ENCODE data around the gene CNTLN. TPM values are rescaled to one million over a fixed set of nuclear protein-coding genes. Genes with fewer than 3 reads are reported as not detected.
"Not testable (repeated sequence)": the region's sequence is repeated elsewhere in the genome, so short reads cannot be mapped to it uniquely, and the experiment has no call there.

The CNTLN gene
- total RNA-seq, 1 donor = 17.7 TPM

DNA sequence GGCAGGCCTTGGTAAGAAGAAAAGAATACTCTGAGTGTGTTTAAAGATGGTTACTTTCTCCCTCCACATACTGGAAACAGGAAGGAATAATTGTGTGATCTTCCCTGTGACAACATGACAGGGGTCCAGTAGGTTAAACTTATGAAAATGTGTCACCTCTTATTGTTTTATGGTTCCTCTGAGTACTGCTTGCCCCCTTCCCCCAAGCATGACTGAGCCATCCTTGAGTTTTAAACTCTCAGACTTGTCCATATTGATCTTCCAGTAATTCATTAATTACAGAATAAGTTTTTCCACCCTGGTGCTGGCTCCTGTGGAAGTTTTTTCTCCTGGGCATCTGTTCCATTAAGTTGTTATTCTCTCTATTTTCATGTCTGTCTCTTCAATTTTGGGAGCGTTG lies 95.8 kb downstream of the CNTLN start:
- TF ChIP-seq, protein P1, sequence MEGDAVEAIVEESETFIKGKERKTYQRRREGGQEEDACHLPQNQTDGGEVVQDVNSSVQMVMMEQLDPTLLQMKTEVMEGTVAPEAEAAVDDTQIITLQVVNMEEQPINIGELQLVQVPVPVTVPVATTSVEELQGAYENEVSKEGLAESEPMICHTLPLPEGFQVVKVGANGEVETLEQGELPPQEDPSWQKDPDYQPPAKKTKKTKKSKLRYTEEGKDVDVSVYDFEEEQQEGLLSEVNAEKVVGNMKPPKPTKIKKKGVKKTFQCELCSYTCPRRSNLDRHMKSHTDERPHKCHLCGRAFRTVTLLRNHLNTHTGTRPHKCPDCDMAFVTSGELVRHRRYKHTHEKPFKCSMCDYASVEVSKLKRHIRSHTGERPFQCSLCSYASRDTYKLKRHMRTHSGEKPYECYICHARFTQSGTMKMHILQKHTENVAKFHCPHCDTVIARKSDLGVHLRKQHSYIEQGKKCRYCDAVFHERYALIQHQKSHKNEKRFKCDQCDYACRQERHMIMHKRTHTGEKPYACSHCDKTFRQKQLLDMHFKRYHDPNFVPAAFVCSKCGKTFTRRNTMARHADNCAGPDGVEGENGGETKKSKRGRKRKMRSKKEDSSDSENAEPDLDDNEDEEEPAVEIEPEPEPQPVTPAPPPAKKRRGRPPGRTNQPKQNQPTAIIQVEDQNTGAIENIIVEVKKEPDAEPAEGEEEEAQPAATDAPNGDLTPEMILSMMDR (IDR thresholded peaks at IDR 0.05; ENCODE audit: extremely low read depth, low read depth, low read length) = no peak
- Histone ChIP-seq H2AFZ (ENCODE audit: low read length) (no peak overlapping the region), H3K36me3 (ENCODE audit: insufficient read depth, low read length) (no peaks in the 10 kb centered on the region), H3K4me3 (ENCODE audit: insufficient read depth, low read length) (no peak overlapping the region), H3K4me2 (ENCODE audit: insufficient read depth, low read length) (no peak overlapping the region), H3K9me3 (ENCODE audit: low read depth, low read length) (no peaks in the 10 kb centered on the region), H3K79me2 (ENCODE audit: insufficient read depth, low read length) (no peaks in the 10 kb centered on the region), H3K4me1 (ENCODE audit: insufficient read depth, low read length) (no peaks in the 10 kb centered on the region), H3K27ac (ENCODE audit: low read depth, low read length) (no peak overlapping the region), H4K20me1 (ENCODE audit: insufficient read depth, low read length) (no peaks in the 10 kb centered on the region), H3K27me3 (ENCODE audit: insufficient read depth, low read length) (no peaks in the 10 kb centered on the region)
- DNase-seq (ENCODE audit: insufficient read length, low spot score, missing footprints) = no peak

DNA sequence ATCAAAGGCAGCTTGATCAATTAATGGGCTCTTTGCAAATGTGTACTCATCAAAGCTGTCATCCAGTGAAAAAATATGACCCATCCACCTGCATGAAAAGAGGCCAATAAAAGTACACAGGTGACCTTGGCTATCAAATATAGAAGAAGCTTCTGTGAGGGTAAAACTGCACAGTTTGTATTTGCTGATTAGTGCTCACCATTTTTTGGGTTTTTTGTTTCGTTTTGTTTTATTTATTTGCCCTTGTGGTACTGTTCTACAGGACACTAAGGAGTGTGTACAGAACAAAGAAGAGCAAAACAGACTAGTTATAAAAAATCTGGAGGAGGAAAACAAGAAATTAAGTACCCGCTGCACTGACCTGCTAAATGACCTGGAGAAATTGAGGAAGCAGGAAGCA lies 101.3 kb downstream of the CNTLN start:
- no peaks in the 10 kb centered on the region for H3K4me1 ChIP-seq (ENCODE audit: insufficient read depth, low read length)
- no peaks in the 10 kb centered on the region for H3K36me3 ChIP-seq (ENCODE audit: insufficient read depth, low read length)
- H2AFZ ChIP-seq (ENCODE audit: low read length) = no peak overlapping the region
- H4K20me1 ChIP-seq (ENCODE audit: insufficient read depth, low read length) = no peaks in the 10 kb centered on the region
- no peaks in the 10 kb centered on the region for H3K27me3 ChIP-seq (ENCODE audit: insufficient read depth, low read length)
- H3K9me3 ChIP-seq (ENCODE audit: low read depth, low read length) = no peaks in the 10 kb centered on the region
- no peak for DNase-seq (ENCODE audit: insufficient read length, low spot score, missing footprints)
- TF ChIP-seq, protein P1 (IDR thresholded peaks at IDR 0.05; ENCODE audit: extremely low read depth, low read depth, low read length) = no peak
- no peak overlapping the region for H3K27ac ChIP-seq (ENCODE audit: low read depth, low read length)
- H3K4me3 ChIP-seq (ENCODE audit: insufficient read depth, low read length) = no peak overlapping the region
- H3K79me2 ChIP-seq (ENCODE audit: insufficient read depth, low read length) = no peaks in the 10 kb centered on the region
- H3K4me2 ChIP-seq (ENCODE audit: insufficient read depth, low read length) = no peak overlapping the region

DNA sequence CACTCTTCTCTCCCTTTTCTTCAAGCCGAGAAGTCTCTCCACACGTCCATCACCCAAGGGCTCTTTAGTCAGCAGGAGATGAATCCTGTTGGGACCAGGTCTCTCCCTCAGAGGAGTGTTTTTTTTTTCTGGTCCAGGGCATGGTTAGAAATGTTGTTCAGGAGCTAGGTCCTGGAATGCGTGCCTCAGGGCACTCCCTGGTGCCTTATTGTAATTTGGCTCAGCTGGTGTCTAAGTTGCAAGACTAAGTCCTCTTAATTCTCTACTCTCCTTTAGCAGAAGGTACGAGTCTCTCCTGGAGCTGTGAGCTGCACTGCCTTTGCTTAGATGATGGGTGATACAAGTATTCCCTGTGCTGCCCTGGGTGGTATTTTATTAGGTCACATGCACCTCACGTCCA lies 111.9 kb downstream of the CNTLN start:
- Histone ChIP-seq H3K4me2 (ENCODE audit: insufficient read depth, low read length) (no peak overlapping the region), H3K79me2 (ENCODE audit: insufficient read depth, low read length) (peaks cover 2% of the 10 kb centered on the region), H3K9me3 (ENCODE audit: low read depth, low read length) (no peaks in the 10 kb centered on the region), H3K36me3 (ENCODE audit: insufficient read depth, low read length) (no peaks in the 10 kb centered on the region), H3K27me3 (ENCODE audit: insufficient read depth, low read length) (no peaks in the 10 kb centered on the region), H3K27ac (ENCODE audit: low read depth, low read length) (no peak overlapping the region), H3K4me1 (ENCODE audit: insufficient read depth, low read length) (no peaks in the 10 kb centered on the region), H3K4me3 (ENCODE audit: insufficient read depth, low read length) (no peak overlapping the region), H2AFZ (ENCODE audit: low read length) (no peak overlapping the region), H4K20me1 (ENCODE audit: insufficient read depth, low read length) (no peaks in the 10 kb centered on the region)
- TF ChIP-seq, protein P1 (IDR thresholded peaks at IDR 0.05; ENCODE audit: extremely low read depth, low read depth, low read length) = no peak
- no peak for DNase-seq (ENCODE audit: insufficient read length, low spot score, missing footprints)

DNA sequence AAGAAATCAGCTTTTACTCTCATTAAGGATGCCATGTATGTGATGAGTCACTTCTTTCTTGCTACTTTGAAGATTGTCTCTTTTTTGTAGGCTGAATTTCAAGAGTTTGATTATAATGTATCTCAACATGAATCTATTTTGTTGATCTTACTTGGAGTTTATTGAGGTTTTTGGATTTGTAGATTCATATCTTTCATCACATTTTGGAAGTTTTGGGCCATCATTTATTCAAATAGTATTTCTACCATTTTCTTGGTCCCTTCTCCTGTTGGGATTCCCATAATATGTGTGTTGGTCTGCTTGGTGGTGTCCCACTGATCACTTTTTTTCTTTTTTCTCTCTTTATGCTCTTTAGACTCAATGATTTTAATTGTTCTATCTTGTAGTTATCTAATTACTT lies 116.3 kb downstream of the CNTLN start:
- Histone ChIP-seq H3K36me3 (ENCODE audit: insufficient read depth, low read length) (no peaks in the 10 kb centered on the region), H3K4me3 (ENCODE audit: insufficient read depth, low read length) (no peak overlapping the region), H3K79me2 (ENCODE audit: insufficient read depth, low read length) (peaks cover 16% of the 10 kb centered on the region), H3K4me2 (ENCODE audit: insufficient read depth, low read length) (no peak overlapping the region), H2AFZ (ENCODE audit: low read length) (no peak overlapping the region), H3K27ac (ENCODE audit: low read depth, low read length) (no peak overlapping the region), H3K27me3 (ENCODE audit: insufficient read depth, low read length) (no peaks in the 10 kb centered on the region), H3K4me1 (ENCODE audit: insufficient read depth, low read length) (no peaks in the 10 kb centered on the region), H4K20me1 (ENCODE audit: insufficient read depth, low read length) (peaks cover 2% of the 10 kb centered on the region), H3K9me3 (ENCODE audit: low read depth, low read length) (peaks cover 2% of the 10 kb centered on the region)
- no peak for DNase-seq (ENCODE audit: insufficient read length, low spot score, missing footprints)
- TF ChIP-seq, protein P1 (IDR thresholded peaks at IDR 0.05; ENCODE audit: extremely low read depth, low read depth, low read length) = no peak

DNA sequence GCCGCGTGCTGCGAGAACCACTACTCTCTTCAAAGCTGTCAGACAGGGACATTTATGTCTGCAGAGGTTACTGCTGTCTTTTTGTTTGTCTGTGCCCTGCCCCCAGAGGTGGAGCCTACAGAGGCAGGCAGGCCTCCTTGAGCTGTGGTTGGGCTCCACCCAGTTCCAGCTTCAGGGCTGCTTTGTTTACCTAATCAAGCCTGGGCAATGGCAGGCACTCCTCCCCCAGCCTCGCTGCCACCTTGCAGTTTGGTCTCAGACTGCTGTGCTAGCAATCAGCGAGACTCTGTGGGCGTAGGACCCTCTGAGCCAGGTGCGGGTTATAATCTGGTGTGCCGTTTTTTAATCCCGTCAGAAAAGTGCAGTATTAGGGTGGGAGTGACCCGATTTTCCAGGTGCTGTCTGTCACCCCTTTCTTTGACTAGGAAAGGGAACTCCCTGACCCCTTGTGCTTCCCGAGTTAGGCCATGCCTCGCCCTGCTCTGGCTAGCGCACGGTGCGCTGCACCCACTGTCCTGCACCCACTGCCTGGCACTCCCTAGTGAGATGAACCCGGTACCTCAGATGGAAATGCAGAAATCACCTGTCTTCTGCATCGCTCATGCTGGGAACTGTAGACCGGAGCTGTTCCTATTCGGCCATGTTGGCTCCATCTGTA lies 133.8 kb downstream of the CNTLN start:
- H3K9me3 ChIP-seq (ENCODE audit: low read depth, low read length); H2AFZ ChIP-seq (ENCODE audit: low read length); H3K79me2 ChIP-seq (ENCODE audit: insufficient read depth, low read length); H3K36me3 ChIP-seq (ENCODE audit: insufficient read depth, low read length); H3K4me3 ChIP-seq (ENCODE audit: insufficient read depth, low read length); H3K4me2 ChIP-seq (ENCODE audit: insufficient read depth, low read length); H3K4me1 ChIP-seq (ENCODE audit: insufficient read depth, low read length); DNase-seq (ENCODE audit: insufficient read length, low spot score, missing footprints); H4K20me1 ChIP-seq (ENCODE audit: insufficient read depth, low read length); H3K27me3 ChIP-seq (ENCODE audit: insufficient read depth, low read length); H3K27ac ChIP-seq (ENCODE audit: low read depth, low read length): not testable (repeated sequence)
